PFSK-1 (cell line): ENCODE measurements around the gene DAZL.

ENCODE experiments used
- FOXP2 ChIP-seq: optimal IDR thresholded peaks from 2 replicates; pipeline ENCODE3; 2011; ENCODE audit warnings: borderline replicate concordance, control low read depth, inconsistent platforms; ENCODE audit not compliant: insufficient read depth; ENCODE audit errors: extremely low read length, extremely low read depth
- POLR2AphosphoS5 ChIP-seq: IDR thresholded peaks from 2 replicates; pipeline ENCODE4 v1.6.1; 2012; ENCODE audit warnings: low read depth, mild to moderate bottlenecking, control low read depth, low read length, moderate library complexity
- SIN3A ChIP-seq: IDR thresholded peaks from 2 replicates; pipeline ENCODE4 v1.6.1; 2012; ENCODE audit warnings: mild to moderate bottlenecking, low read length, moderate library complexity, borderline replicate concordance; ENCODE audit not compliant: insufficient read depth
- TAF1 ChIP-seq: IDR thresholded peaks from 2 replicates; pipeline ENCODE4 v1.6.1; 2012; ENCODE audit warnings: low read length, control low read depth, borderline replicate concordance; ENCODE audit not compliant: insufficient read depth
- TF ChIP-seq, protein P1 (sequence below), 2 experiments: IDR thresholded peaks; 2 replicates each; pipeline versions ENCODE4 v1.6.1 to v1.8.0; 2011 to 2012; ENCODE audit warnings: low read depth in 2 of 2, low read length in 2 of 2, control low read depth in 1 of 2, inconsistent platforms in 1 of 2, mild to moderate bottlenecking in 1 of 2, moderate library complexity in 1 of 2; ENCODE audit not compliant: insufficient read depth in 1 of 2

Gene DAZL

DNA sequence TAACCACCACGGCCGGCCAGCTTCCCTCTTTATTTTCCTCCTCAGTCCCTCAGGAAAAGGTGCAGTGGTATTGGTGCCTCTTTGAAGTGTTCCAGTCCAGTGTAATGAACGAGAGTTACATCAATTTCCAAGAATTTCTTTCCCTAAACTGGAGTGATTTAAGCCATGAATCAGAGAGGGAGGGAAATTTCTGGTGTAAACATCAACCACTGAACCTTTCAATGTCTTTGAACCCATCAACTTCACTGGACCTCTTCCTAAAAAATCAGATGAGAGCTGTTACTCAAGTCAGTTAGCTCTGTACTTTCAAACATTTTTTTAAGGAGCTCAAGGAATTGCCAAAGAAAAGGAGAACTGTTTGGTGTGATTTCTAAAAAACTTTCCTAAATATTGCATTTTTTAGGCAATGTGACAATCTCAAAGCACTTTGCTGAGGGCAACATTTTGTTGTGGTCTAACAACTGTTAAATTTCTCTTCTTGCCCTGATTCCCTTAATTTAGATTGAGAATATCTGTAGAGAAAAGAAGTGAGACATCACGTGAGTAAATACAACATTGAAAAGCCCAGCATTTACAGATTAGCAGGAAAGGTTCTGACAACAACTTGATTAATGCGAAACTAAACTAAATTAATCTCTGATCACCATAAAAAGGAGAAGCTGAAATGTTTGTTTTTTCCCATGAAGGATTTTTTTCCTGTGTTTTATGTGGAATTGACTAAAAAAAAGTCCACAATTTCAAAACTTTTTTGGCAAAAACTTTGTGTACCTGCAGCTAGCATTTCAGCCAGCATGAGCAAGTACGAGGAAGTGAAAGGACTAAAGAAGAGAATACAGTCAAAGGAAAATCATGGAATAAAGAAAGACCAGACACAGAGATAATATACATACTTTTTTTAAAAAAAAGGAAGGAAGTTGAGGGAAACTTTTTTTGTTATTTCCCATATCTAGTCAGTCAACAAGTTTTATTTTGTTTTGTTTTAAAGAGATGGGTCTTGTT lies 9.1 kb upstream of the DAZL start:
- no peak for TF ChIP-seq POLR2AphosphoS5
- TF ChIP-seq SIN3A = no peak
- TF ChIP-seq TAF1 = no peak
- TF ChIP-seq, protein P1, sequence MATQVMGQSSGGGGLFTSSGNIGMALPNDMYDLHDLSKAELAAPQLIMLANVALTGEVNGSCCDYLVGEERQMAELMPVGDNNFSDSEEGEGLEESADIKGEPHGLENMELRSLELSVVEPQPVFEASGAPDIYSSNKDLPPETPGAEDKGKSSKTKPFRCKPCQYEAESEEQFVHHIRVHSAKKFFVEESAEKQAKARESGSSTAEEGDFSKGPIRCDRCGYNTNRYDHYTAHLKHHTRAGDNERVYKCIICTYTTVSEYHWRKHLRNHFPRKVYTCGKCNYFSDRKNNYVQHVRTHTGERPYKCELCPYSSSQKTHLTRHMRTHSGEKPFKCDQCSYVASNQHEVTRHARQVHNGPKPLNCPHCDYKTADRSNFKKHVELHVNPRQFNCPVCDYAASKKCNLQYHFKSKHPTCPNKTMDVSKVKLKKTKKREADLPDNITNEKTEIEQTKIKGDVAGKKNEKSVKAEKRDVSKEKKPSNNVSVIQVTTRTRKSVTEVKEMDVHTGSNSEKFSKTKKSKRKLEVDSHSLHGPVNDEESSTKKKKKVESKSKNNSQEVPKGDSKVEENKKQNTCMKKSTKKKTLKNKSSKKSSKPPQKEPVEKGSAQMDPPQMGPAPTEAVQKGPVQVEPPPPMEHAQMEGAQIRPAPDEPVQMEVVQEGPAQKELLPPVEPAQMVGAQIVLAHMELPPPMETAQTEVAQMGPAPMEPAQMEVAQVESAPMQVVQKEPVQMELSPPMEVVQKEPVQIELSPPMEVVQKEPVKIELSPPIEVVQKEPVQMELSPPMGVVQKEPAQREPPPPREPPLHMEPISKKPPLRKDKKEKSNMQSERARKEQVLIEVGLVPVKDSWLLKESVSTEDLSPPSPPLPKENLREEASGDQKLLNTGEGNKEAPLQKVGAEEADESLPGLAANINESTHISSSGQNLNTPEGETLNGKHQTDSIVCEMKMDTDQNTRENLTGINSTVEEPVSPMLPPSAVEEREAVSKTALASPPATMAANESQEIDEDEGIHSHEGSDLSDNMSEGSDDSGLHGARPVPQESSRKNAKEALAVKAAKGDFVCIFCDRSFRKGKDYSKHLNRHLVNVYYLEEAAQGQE (IDR thresholded peaks at IDR 0.05; ENCODE audit: insufficient read depth in 1 of 2, low read depth in 2 of 2, low read length in 2 of 2) = no peak
- no peak for TF ChIP-seq FOXP2

DNA sequence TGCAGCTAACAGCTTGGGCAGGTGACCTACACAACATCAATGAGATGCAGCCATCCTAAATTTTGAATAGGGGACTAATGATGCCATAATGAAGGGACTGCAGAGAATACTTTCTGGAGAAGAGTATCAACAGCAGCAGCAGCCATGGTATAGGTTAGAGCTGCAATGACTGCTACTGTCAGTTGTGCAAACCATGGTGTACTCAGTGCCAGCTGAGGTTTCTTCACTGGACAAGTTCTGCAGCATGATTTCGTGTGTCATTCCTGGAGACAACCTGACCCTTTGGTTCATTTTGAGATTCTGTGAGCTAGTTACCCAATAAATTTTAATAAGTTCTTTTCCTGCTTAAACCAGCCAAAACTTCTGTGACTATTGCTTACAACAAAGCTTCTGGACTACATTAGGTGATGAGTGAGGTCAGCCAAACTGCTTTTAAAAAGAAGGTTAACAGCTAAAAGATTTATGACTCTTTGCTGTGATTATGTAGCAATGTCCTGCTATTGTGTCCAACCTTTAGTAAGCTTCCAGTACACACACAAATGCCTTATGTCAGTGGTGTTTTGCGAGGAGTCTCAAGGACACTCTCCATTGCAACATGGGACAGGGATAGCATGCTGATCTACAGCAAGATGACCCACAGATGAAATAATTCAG lies 4.8 kb upstream of the DAZL start:
- TF ChIP-seq FOXP2 (no peak), TAF1 (no peak), SIN3A (no peak), POLR2AphosphoS5 (no peak)
- TF ChIP-seq, protein P1 (IDR thresholded peaks at IDR 0.05; ENCODE audit: insufficient read depth in 1 of 2, low read depth in 2 of 2, low read length in 2 of 2) = no peak

DNA sequence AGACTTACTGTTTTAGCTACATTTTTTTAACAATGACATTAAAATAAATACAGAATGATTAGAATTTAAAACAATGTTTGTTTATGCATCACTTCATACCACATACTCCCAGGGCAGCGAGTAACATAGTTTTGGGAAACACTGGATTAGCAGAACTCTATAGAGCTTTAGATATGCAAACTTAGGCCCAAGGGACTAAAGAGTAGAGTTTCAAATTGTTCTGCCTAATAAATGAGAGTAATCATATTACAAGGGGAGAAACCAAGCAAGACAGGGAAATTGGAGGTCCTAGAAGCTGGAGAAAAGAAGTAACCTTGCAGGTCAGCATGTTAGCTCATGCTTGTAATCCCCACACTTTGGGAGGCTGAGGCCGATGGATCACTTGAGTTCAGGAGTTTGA lies 3.6 kb upstream of the DAZL start:
- TF ChIP-seq FOXP2 = no peak
- TF ChIP-seq SIN3A = no peak
- no peak for TF ChIP-seq TAF1
- TF ChIP-seq, protein P1 (IDR thresholded peaks at IDR 0.05; ENCODE audit: insufficient read depth in 1 of 2, low read depth in 2 of 2, low read length in 2 of 2) = no peak
- TF ChIP-seq POLR2AphosphoS5 = no peak

DNA sequence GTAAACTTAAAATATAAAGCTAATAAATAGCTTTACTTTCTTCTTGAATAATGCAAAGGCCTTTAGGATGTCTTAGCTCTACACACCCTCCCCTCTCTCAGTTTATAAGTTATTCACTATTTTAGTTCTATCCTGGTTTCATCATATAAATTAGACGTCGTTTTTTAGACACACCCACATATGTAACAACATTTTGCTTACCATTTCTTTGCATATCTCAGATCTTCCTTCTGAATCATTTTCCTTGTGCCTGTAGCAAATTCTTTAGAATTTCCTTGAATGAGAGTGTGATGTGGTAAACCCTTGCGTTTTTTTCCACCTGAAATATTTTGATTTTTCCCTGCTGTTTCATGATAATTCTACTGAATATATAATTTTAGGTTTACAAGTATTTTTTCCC lies 2.5 kb upstream of the DAZL start:
- no peak for TF ChIP-seq SIN3A
- TF ChIP-seq, protein P1 (IDR thresholded peaks at IDR 0.05; ENCODE audit: insufficient read depth in 1 of 2, low read depth in 2 of 2, low read length in 2 of 2) = no peak
- no peak for TF ChIP-seq POLR2AphosphoS5
- no peak for TF ChIP-seq TAF1
- TF ChIP-seq FOXP2 = no peak
